WTC11 (cell line): ENCODE measurements around the gene RPL36AL. TPM values are rescaled to one million over a fixed set of nuclear protein-coding genes. Genes with fewer than 3 reads are reported as not detected.

ENCODE experiments used
- ATAC-seq: fragments of 200-7000 bp; cut with Tn5 transposase; 2 replicates; pipeline ENCODE4 v1.10.0; 2021; ENCODE audit warnings: mild to moderate bottlenecking, moderate library complexity
- CTCF ChIA-PET: fragments of 300-600 bp; sonication (Branson Sonifier 250); formaldehyde crosslinking; loops from one replicate; lab custom pipeline; 2021; ENCODE audit warnings: antibody characterized with exemption; lab: Charles Lee
- POLR2A ChIA-PET: fragments of 350-600 bp; sonication (Branson Sonifier 250); formaldehyde crosslinking; loops from one replicate; lab custom pipeline; 2021; ENCODE audit warnings: antibody characterized with exemption; lab: Charles Lee
- DNase-seq: peaks from one replicate; pipeline ENCODE4 v3.0.0; 2021; ENCODE audit warnings: low spot score
- H3K27ac Mint-ChIP-seq: 2 replicates; pipeline ENCODE4 v1.8.0; 2021; ENCODE audit warnings: mixed read lengths
- H3K27me3 Mint-ChIP-seq: 2 replicates; pipeline ENCODE4 v1.8.0; 2021; ENCODE audit warnings: low read depth, mild to moderate bottlenecking, moderate library complexity, mixed read lengths
- H3K36me3 Mint-ChIP-seq: 2 replicates; pipeline ENCODE4 v1.8.0; 2021; ENCODE audit warnings: mixed read lengths
- H3K4me1 Mint-ChIP-seq: 2 replicates; pipeline ENCODE4 v1.8.0; 2022; ENCODE audit warnings: mixed read lengths
- H3K4me3 Mint-ChIP-seq: 2 replicates; pipeline ENCODE4 v1.8.0; 2021; ENCODE audit warnings: mild to moderate bottlenecking, moderate library complexity, mixed read lengths
- H3K9me3 Mint-ChIP-seq: 2 replicates; pipeline ENCODE4 v1.8.0; 2021; ENCODE audit warnings: mixed read lengths
- AR ChIP-seq: fragments of 250-450 bp; sonication (Bioruptor Pico); IDR thresholded peaks from 2 replicates; pipeline ENCODE4 v1.9.0; 2021; ENCODE audit warnings: mild to moderate bottlenecking
- ATF3 ChIP-seq: sonication (generic); formaldehyde crosslinking; conservative IDR thresholded peaks from 2 replicates; pipeline ENCODE4 v1.8.1; 2022; ENCODE audit warnings: mild to moderate bottlenecking, missing genetic modification reagents
- CDX4 ChIP-seq: fragments of 250-450 bp; sonication (Bioruptor Pico); IDR thresholded peaks from 2 replicates; pipeline ENCODE4 v1.9.0; 2021; ENCODE audit warnings: moderate library complexity, mild to moderate bottlenecking, inconsistent platforms, borderline replicate concordance
- E2F5 ChIP-seq: sonication (generic); formaldehyde crosslinking; IDR thresholded peaks from 2 replicates; pipeline ENCODE4 v1.8.1; 2022; ENCODE audit warnings: mild to moderate bottlenecking, moderate library complexity, missing genetic modification reagents
- ELF4 ChIP-seq: sonication (generic); formaldehyde crosslinking; IDR thresholded peaks from 2 replicates; pipeline ENCODE4 v1.8.1; 2022; ENCODE audit warnings: low read depth, mild to moderate bottlenecking, moderate library complexity, missing genetic modification reagents
- ETV6 ChIP-seq: sonication (generic); formaldehyde crosslinking; IDR thresholded peaks from 2 replicates; pipeline ENCODE4 v1.8.1; 2022; ENCODE audit warnings: mild to moderate bottlenecking, missing genetic modification reagents
- GTF2I ChIP-seq: fragments of 250-450 bp; sonication (Bioruptor Pico); conservative IDR thresholded peaks from 2 replicates; pipeline ENCODE4 v1.4.0; 2021; ENCODE audit warnings: mild to moderate bottlenecking
- PRDM15 ChIP-seq: sonication (generic); formaldehyde crosslinking; IDR thresholded peaks from 2 replicates; pipeline ENCODE4 v1.8.0; 2022; ENCODE audit warnings: missing genetic modification reagents
- USF1 ChIP-seq: sonication (generic); formaldehyde crosslinking; IDR thresholded peaks from 2 replicates; pipeline ENCODE4 v1.8.0; 2022; ENCODE audit warnings: mild to moderate bottlenecking, missing genetic modification reagents
- USF2 ChIP-seq: sonication (generic); formaldehyde crosslinking; IDR thresholded peaks from 2 replicates; pipeline ENCODE4 v1.8.1; 2023; ENCODE audit warnings: mild to moderate bottlenecking, missing genetic modification reagents, moderate library complexity
- ZNF138 ChIP-seq: sonication (generic); formaldehyde crosslinking; conservative IDR thresholded peaks from 2 replicates; pipeline ENCODE4 v1.8.1; 2022; ENCODE audit warnings: mild to moderate bottlenecking, moderate library complexity, missing genetic modification reagents
- ZNF263 ChIP-seq: sonication (generic); formaldehyde crosslinking; IDR thresholded peaks from 2 replicates; pipeline ENCODE4 v1.8.1; 2022; ENCODE audit warnings: low read depth, mild to moderate bottlenecking, moderate library complexity, missing genetic modification reagents
- ZNF512 ChIP-seq: sonication (generic); formaldehyde crosslinking; IDR thresholded peaks from 2 replicates; pipeline ENCODE4 v1.8.1; 2022; ENCODE audit warnings: missing genetic modification reagents, borderline replicate concordance
- total RNA-seq: library from RNA; stranded (reverse); gene quantifications from 3 replicates; pipeline ENCODE4 v1.2.3, GENCODE V29; 2021

Gene RPL36AL
- total RNA-seq, 1 experiment from 2014 or later = 212 TPM

- no peak overlapping the region; the same call in 1 of the 2 replicates for H3K27ac Mint-ChIP-seq
- POLR2A ChIA-PET = interaction anchor here (0.6 kb wide), 1 partner anchor 9 kb away, joined by 3 read pairs; no protein-coding TSS in a partner anchor
- CTCF ChIA-PET = no interaction called here
These were observed 42.3 kb downstream of the RPL36AL start for GRCh38 chr14:49578141-49578540.

More at GRCh38 chr14:49578141-49578540, 42.3 kb downstream of the RPL36AL start:
- Mint-ChIP-seq H3K36me3 (peaks cover 51% of the 10 kb centered on the region), H3K4me1 (peaks cover 25% of the 10 kb centered on the region), H3K9me3 (no peaks in the 10 kb centered on the region), H3K27me3 (no peaks in the 10 kb centered on the region), H3K4me3 (no peak overlapping the region)
- no peak for ATAC-seq
- DNase-seq = no peak
- TF ChIP-seq ETV6 (CRISPR knock-in tag) = no peak
- no peak for TF ChIP-seq ATF3 (CRISPR knock-in tag)
- no peak for TF ChIP-seq ZNF138 (CRISPR knock-in tag)
- no peak for TF ChIP-seq CDX4 (CRISPR knock-in tag)
- no peak for TF ChIP-seq USF2 (CRISPR knock-in tag)
- no peak for TF ChIP-seq AR (CRISPR knock-in tag)
- no peak for TF ChIP-seq GTF2I (CRISPR knock-in tag)
- TF ChIP-seq ELF4 (CRISPR knock-in tag) = no peak
- no peak for TF ChIP-seq ZNF512 (CRISPR knock-in tag)
- TF ChIP-seq USF1 (CRISPR knock-in tag) = no peak
- TF ChIP-seq E2F5 = no peak
- no peak for TF ChIP-seq PRDM15
- no peak for TF ChIP-seq ZNF263 (CRISPR knock-in tag)
